Measurements from ENCODE around the gene PRAMEF12.

Gene PRAMEF12

GRCh38 chr1:12748778-12749355 is 24.7 kb upstream of the PRAMEF12 start:
- Histone ChIP-seq H3K4me3 (ENCODE audit: insufficient read depth, low read length, poor library complexity, severe bottlenecking) (no peak overlapping the region), H2AFZ (ENCODE audit: low read depth, low read length, severe bottlenecking) (no peak overlapping the region), H3K79me2 (ENCODE audit: insufficient read depth, low read length) (no peaks in the 10 kb centered on the region), H3K4me2 (ENCODE audit: low read depth, low read length, poor library complexity, severe bottlenecking) (no peak overlapping the region), H3K9me2 (replicated peaks; ENCODE audit: insufficient read depth, low read length) (no peaks in the 10 kb centered on the region), H3K9ac (ENCODE audit: low read length) (no peak overlapping the region), H3K27me3 (ENCODE audit: low read length) (no peaks in the 10 kb centered on the region), H3K9me3 (ENCODE audit: insufficient read depth, low read length) (0 out of 2 replicates have a peak, but pooled peaks cover 4% of the 10 kb centered on the region), H4K20me1 (ENCODE audit: low read depth, low read length) (no peaks in the 10 kb centered on the region), H3K36me3 (ENCODE audit: low read length) (no peaks in the 10 kb centered on the region), H3F3A (ENCODE audit: insufficient read depth) (no peaks in the 10 kb centered on the region), H3K27ac (ENCODE audit: low read depth, low read length) (no peak overlapping the region)
- TF ChIP-seq CTCF (IDR thresholded peaks at IDR 0.05; ENCODE audit: insufficient read depth, low read length, poor library complexity, severe bottlenecking) (no peak), EZH2phosphoT487 (conservative IDR thresholded peaks at IDR 0.05; ENCODE audit: low read length) (no peak)

DNA sequence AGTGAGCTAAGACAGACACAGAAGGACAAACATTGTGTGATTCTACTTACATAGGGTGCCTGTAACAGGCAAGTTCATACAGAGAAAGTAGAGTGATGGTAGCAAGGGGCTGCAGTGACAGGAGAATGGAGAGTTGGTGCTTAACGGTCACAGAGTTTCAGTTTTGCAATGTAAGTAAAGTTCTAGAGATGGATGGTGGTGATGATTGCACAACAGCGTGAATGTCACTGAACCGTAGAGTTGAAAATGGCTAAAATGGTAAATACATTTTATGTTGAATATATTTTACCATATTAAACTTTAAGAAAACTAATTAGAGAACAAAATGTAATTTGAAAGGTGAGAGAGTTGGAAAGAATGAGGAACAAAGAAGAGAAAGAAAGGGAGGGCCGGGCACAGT is 18.8 kb upstream of the PRAMEF12 start:
- H2AFZ ChIP-seq (ENCODE audit: low read depth, low read length, severe bottlenecking) = no peak overlapping the region
- H4K20me1 ChIP-seq (ENCODE audit: low read depth, low read length) = no peaks in the 10 kb centered on the region
- no peaks in the 10 kb centered on the region for H3K36me3 ChIP-seq (ENCODE audit: low read length)
- TF ChIP-seq CTCF (IDR thresholded peaks at IDR 0.05; ENCODE audit: insufficient read depth, low read length, poor library complexity, severe bottlenecking) = no peak
- TF ChIP-seq EZH2phosphoT487 (conservative IDR thresholded peaks at IDR 0.05; ENCODE audit: low read length) = no peak
- H3K9me2 ChIP-seq (replicated peaks; ENCODE audit: insufficient read depth, low read length) = no peaks in the 10 kb centered on the region
- no peak overlapping the region for H3K9ac ChIP-seq (ENCODE audit: low read length)
- no peaks in the 10 kb centered on the region for H3K79me2 ChIP-seq (ENCODE audit: insufficient read depth, low read length)
- H3F3A ChIP-seq (ENCODE audit: insufficient read depth) = no peaks in the 10 kb centered on the region
- H3K27me3 ChIP-seq (ENCODE audit: low read length) = no peaks in the 10 kb centered on the region
- H3K4me2 ChIP-seq (ENCODE audit: low read depth, low read length, poor library complexity, severe bottlenecking) = no peak overlapping the region
- H3K4me3 ChIP-seq (ENCODE audit: insufficient read depth, low read length, poor library complexity, severe bottlenecking) = no peak overlapping the region
- H3K27ac ChIP-seq (ENCODE audit: low read depth, low read length) = no peak overlapping the region
- no peaks in the 10 kb centered on the region for H3K9me3 ChIP-seq (ENCODE audit: insufficient read depth, low read length)

- Histone ChIP-seq H3F3A (ENCODE audit: insufficient read depth) (no peaks in the 10 kb centered on the region), H3K9me3 (ENCODE audit: insufficient read depth, low read length) (no peaks in the 10 kb centered on the region), H4K20me1 (ENCODE audit: low read depth, low read length) (no peaks in the 10 kb centered on the region), H2AFZ (ENCODE audit: low read depth, low read length, severe bottlenecking) (no peak overlapping the region), H3K27me3 (ENCODE audit: low read length) (no peaks in the 10 kb centered on the region), H3K9ac (ENCODE audit: low read length) (no peak overlapping the region), H3K27ac (ENCODE audit: low read depth, low read length) (no peak overlapping the region), H3K9me2 (replicated peaks; ENCODE audit: insufficient read depth, low read length) (no peaks in the 10 kb centered on the region), H3K4me3 (ENCODE audit: insufficient read depth, low read length, poor library complexity, severe bottlenecking) (no peak overlapping the region), H3K36me3 (ENCODE audit: low read length) (no peaks in the 10 kb centered on the region), H3K79me2 (ENCODE audit: insufficient read depth, low read length) (no peaks in the 10 kb centered on the region), H3K4me2 (ENCODE audit: low read depth, low read length, poor library complexity, severe bottlenecking) (no peak overlapping the region)
- no peak for TF ChIP-seq EZH2phosphoT487 (conservative IDR thresholded peaks at IDR 0.05; ENCODE audit: low read length)
Measured at GRCh38 chr1:12756273-12756672, 17.3 kb upstream of the PRAMEF12 start.

DNA sequence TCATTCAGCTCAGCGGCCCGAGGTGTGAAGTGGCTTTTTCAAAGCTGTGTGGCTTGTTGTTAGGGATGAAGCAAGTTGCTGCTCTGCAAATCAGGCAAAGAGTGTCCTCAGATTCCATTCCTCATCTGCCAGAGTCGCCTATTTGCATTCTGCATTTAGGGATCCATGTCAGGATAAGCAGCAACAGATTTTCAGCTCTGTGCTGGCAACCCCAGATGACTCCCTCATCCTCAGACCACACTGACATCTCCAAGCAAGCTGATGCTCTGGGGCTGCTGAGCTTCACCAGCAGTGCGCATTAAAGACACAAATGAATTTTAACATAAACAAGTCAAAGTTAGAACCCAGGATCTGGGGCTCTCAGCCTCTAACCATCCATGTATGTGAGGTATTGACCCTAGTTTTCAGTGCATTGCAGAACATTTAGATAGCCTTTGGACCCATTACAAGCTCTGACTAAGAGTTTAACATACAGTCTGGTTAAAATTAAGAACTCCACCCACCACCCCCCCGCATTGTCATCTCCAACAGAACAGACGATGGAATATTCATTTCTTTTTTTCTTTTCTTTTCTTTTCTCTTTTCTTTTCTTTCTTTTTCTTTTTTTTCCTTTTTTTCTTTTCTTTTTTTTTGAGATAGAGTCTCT is 16.6 kb upstream of the PRAMEF12 start:
- TF ChIP-seq CTCF (IDR thresholded peaks at IDR 0.05; ENCODE audit: insufficient read depth, low read length, poor library complexity, severe bottlenecking) (no peak), EZH2phosphoT487 (conservative IDR thresholded peaks at IDR 0.05; ENCODE audit: low read length) (no peak)
- Histone ChIP-seq H3K79me2 (ENCODE audit: insufficient read depth, low read length) (no peaks in the 10 kb centered on the region), H3K27ac (ENCODE audit: low read depth, low read length) (no peak overlapping the region), H3K4me2 (ENCODE audit: low read depth, low read length, poor library complexity, severe bottlenecking) (no peak overlapping the region), H3K9me3 (ENCODE audit: insufficient read depth, low read length) (no peaks in the 10 kb centered on the region), H3K27me3 (ENCODE audit: low read length) (no peaks in the 10 kb centered on the region), H2AFZ (ENCODE audit: low read depth, low read length, severe bottlenecking) (no peak overlapping the region), H3K4me3 (ENCODE audit: insufficient read depth, low read length, poor library complexity, severe bottlenecking) (no peak overlapping the region), H3F3A (ENCODE audit: insufficient read depth) (no peaks in the 10 kb centered on the region), H3K9ac (ENCODE audit: low read length) (no peak overlapping the region), H3K36me3 (ENCODE audit: low read length) (no peaks in the 10 kb centered on the region), H3K9me2 (replicated peaks; ENCODE audit: insufficient read depth, low read length) (no peaks in the 10 kb centered on the region), H4K20me1 (ENCODE audit: low read depth, low read length) (no peaks in the 10 kb centered on the region)

Measured in SU-DHL-6 (cell line).